Measurements from ENCODE around the gene TBX4. TPM values are rescaled to one million over a fixed set of nuclear protein-coding genes. Genes with fewer than 3 reads are reported as not detected.
"Not testable (repeated sequence)": the region's sequence is repeated elsewhere in the genome, so short reads cannot be mapped to it uniquely, and the experiment has no call there.

Gene TBX4
- total RNA-seq, 1 donor from 2014 or later = not detected

DNA sequence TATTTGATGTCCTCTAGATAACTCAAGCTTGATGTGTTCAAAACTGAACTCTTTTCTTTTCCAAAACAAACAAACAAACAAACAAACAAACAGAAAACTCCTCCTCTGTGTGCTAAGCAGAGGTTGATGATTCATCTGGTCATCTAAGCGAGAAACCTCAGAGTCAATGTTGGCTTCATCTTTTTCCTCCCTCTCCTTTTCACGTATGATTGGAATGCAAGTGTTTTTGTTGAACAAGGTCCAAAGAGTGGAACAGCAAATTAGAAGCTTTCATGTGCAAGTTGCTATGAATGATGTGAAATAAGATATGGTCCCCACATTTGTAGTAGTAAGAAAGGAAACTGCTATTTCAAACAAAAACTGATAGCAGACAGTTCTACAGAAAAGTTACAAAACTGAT, 52.5 kb downstream of the TBX4 start:
- Mint-ChIP-seq H3K9me3 (no peaks in the 10 kb centered on the region), H3K4me1 (no peaks in the 10 kb centered on the region), H3K36me3 (no peaks in the 10 kb centered on the region), H3K27me3 (ENCODE audit: insufficient read depth, low read depth) (no peaks in the 10 kb centered on the region), H3K4me3 (no peak overlapping the region), H3K27ac (no peak overlapping the region)
- no peak overlapping the region for H3K4me3 ChIP-seq
- H3K79me2 ChIP-seq (ENCODE audit: low read depth) = no peaks in the 10 kb centered on the region
- no peaks in the 10 kb centered on the region for H3K36me3 ChIP-seq
- TF ChIP-seq EZH2phosphoT487 (IDR thresholded peaks at IDR 0.05) = no peak
- no peak overlapping the region for H2AFZ ChIP-seq (replicated peaks)
- no peak overlapping the region for H3K9ac ChIP-seq
- no peaks in the 10 kb centered on the region for H3K4me1 ChIP-seq
- H3K27me3 ChIP-seq = no peaks in the 10 kb centered on the region
- H3K4me2 ChIP-seq = no peak overlapping the region
- H3F3A ChIP-seq (ENCODE audit: low read depth) = no peaks in the 10 kb centered on the region
- no peak overlapping the region for H3K27ac ChIP-seq
- DNase-seq (ENCODE audit: low spot score) = no peak
- no peaks in the 10 kb centered on the region for H4K20me1 ChIP-seq (ENCODE audit: low read depth)
- H3K9me3 ChIP-seq (ENCODE audit: low read depth) = no peaks in the 10 kb centered on the region

DNA sequence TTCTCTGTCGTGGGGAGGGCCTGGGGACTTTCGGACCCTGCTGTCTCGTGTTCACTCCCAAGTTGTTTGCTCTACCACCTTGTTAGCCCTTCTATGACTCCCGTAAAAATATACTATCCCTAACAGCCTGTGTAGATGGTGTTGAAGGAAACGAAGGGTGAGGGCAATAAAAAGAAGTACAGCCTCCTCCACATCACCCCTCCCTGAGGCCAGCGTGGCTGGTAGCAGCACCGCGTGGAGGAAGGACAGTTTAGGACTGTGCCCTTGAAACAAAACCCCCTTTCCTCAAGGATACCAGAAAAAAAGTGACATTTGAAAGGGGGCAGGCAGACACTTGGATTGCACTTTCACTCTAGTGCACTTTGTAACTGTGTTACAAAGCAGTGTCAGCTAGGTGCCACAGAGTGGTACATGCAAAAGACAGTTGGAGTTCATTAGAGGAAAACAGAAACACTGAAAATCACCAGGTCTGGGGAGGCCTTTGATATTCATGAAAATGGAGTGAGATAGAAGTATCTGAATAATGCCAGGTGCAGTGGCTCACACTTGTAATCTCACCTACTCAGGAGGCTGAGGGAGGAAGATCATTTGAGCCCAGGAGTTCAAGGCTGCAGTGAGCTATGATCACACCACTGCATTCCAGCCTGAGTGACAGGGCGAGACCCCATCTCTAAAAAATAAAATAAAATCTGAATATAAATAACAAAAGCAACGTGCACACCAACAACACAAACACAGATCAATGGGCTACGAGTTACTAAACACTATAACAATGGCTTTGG, 53.8 kb downstream of the TBX4 start:
- Histone ChIP-seq H3K27me3 (no peaks in the 10 kb centered on the region), H3F3A (ENCODE audit: low read depth) (no peaks in the 10 kb centered on the region), H4K20me1 (ENCODE audit: low read depth) (no peaks in the 10 kb centered on the region), H3K36me3 (no peaks in the 10 kb centered on the region), H3K4me2 (no peak overlapping the region), H3K9me3 (ENCODE audit: low read depth) (no peaks in the 10 kb centered on the region), H2AFZ (replicated peaks) (no peak overlapping the region), H3K4me1 (no peaks in the 10 kb centered on the region), H3K4me3 (no peak overlapping the region), H3K27ac (no peak overlapping the region), H3K9ac (no peak overlapping the region), H3K79me2 (ENCODE audit: low read depth) (no peaks in the 10 kb centered on the region)
- DNase-seq (ENCODE audit: low spot score) = no peak
- H3K27ac Mint-ChIP-seq = no peak overlapping the region
- H3K4me1 Mint-ChIP-seq = no peaks in the 10 kb centered on the region
- H3K27me3 Mint-ChIP-seq (ENCODE audit: insufficient read depth, low read depth) = no peaks in the 10 kb centered on the region
- no peaks in the 10 kb centered on the region for H3K9me3 Mint-ChIP-seq
- no peaks in the 10 kb centered on the region for H3K36me3 Mint-ChIP-seq
- TF ChIP-seq EZH2 (IDR thresholded peaks at IDR 0.05) (no peak), EZH2phosphoT487 (IDR thresholded peaks at IDR 0.05) (no peak)
- TF ChIP-seq, protein P1, sequence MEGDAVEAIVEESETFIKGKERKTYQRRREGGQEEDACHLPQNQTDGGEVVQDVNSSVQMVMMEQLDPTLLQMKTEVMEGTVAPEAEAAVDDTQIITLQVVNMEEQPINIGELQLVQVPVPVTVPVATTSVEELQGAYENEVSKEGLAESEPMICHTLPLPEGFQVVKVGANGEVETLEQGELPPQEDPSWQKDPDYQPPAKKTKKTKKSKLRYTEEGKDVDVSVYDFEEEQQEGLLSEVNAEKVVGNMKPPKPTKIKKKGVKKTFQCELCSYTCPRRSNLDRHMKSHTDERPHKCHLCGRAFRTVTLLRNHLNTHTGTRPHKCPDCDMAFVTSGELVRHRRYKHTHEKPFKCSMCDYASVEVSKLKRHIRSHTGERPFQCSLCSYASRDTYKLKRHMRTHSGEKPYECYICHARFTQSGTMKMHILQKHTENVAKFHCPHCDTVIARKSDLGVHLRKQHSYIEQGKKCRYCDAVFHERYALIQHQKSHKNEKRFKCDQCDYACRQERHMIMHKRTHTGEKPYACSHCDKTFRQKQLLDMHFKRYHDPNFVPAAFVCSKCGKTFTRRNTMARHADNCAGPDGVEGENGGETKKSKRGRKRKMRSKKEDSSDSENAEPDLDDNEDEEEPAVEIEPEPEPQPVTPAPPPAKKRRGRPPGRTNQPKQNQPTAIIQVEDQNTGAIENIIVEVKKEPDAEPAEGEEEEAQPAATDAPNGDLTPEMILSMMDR (IDR thresholded peaks at IDR 0.05) = no peak
- H3K4me3 Mint-ChIP-seq = no peak overlapping the region

DNA sequence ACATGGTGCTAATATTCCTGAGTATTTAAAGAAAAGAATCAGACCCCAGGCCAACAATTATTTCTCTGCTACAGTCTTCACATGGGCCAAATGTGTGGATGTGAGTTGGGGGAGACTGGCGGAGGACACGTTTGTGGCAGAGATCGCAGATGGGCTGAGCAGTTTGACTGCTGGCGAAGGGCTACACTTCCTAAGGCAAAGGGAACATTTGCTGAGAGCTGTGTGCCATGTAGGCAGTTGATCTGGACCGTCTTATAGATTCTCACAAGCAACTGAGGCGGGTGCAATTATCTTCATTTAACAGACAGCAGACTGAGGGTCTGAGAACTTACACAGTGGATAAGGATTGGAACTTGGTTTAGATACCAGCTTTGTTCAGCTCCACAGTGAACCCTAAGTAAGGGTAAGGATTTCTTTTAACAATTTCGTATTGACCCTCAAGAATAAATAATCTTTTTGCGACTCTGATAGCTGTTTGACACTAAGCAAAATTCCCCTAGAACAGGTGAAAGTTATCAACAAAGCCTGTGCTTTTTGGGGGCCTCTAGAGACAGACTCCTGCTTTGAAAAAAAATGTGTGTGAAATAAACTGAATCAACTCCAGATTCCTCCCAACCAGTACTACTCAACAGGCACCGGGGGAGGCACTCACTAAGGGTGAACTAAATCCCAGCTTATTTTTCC, 55.3 kb downstream of the TBX4 start:
- H3K4me3 Mint-ChIP-seq = no peak overlapping the region
- Histone ChIP-seq H3K9ac (no peak overlapping the region), H3K9me3 (ENCODE audit: low read depth) (no peaks in the 10 kb centered on the region), H3K4me1 (no peaks in the 10 kb centered on the region), H3K79me2 (ENCODE audit: low read depth) (no peaks in the 10 kb centered on the region), H3K4me3 (no peak overlapping the region), H3K27me3 (no peaks in the 10 kb centered on the region), H3K36me3 (no peaks in the 10 kb centered on the region), H3K27ac (no peak overlapping the region), H3K4me2 (no peak overlapping the region), H4K20me1 (ENCODE audit: low read depth) (no peaks in the 10 kb centered on the region), H3F3A (ENCODE audit: low read depth) (no peaks in the 10 kb centered on the region), H2AFZ (replicated peaks) (no peak overlapping the region)
- TF ChIP-seq EZH2phosphoT487 (IDR thresholded peaks at IDR 0.05) = no peak
- TF ChIP-seq, protein P1 (IDR thresholded peaks at IDR 0.05) = no peak
- H3K36me3 Mint-ChIP-seq = no peaks in the 10 kb centered on the region
- DNase-seq (ENCODE audit: low spot score) = no peak
- H3K27ac Mint-ChIP-seq = no peak overlapping the region
- no peaks in the 10 kb centered on the region for H3K27me3 Mint-ChIP-seq (ENCODE audit: insufficient read depth, low read depth)
- no peaks in the 10 kb centered on the region for H3K9me3 Mint-ChIP-seq
- H3K4me1 Mint-ChIP-seq = no peaks in the 10 kb centered on the region

DNA sequence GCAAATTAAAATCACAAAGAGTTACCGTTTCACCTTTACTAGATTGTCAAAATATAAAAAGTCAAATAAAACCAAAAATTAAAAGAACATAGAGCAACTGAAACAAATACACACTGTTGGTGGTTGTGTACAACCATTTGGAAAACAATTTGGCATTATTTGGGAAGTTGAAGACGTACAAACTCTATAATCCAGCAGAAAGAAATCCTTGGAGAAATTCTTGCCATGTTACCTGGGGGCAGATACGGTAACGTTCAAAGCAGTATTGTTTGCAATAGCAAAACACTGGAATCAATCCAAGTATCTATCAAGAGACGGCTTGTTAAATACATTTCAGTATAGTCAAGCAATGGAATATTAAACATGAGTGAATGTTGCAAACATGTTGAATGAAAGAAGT, 56.7 kb downstream of the TBX4 start:
- Histone ChIP-seq H3F3A (ENCODE audit: low read depth) (no peaks in the 10 kb centered on the region), H3K4me3 (no peak overlapping the region), H3K4me1 (no peaks in the 10 kb centered on the region), H4K20me1 (ENCODE audit: low read depth) (no peaks in the 10 kb centered on the region), H3K4me2 (no peak overlapping the region), H3K9me3 (ENCODE audit: low read depth) (no peaks in the 10 kb centered on the region), H3K27ac (no peak overlapping the region), H3K9ac (no peak overlapping the region), H2AFZ (replicated peaks) (no peak overlapping the region), H3K79me2 (ENCODE audit: low read depth) (no peaks in the 10 kb centered on the region), H3K27me3 (no peaks in the 10 kb centered on the region), H3K36me3 (no peaks in the 10 kb centered on the region)
- TF ChIP-seq EZH2phosphoT487 (IDR thresholded peaks at IDR 0.05) (no peak), EZH2 (IDR thresholded peaks at IDR 0.05) (no peak)
- TF ChIP-seq, protein P1 (IDR thresholded peaks at IDR 0.05) = no peak
- Mint-ChIP-seq H3K27me3 (ENCODE audit: insufficient read depth, low read depth) (no peaks in the 10 kb centered on the region), H3K4me1 (no peaks in the 10 kb centered on the region), H3K36me3 (no peaks in the 10 kb centered on the region), H3K9me3 (no peaks in the 10 kb centered on the region), H3K27ac (no peak overlapping the region), H3K4me3 (no peak overlapping the region)
- no peak for DNase-seq (ENCODE audit: low spot score)

DNA sequence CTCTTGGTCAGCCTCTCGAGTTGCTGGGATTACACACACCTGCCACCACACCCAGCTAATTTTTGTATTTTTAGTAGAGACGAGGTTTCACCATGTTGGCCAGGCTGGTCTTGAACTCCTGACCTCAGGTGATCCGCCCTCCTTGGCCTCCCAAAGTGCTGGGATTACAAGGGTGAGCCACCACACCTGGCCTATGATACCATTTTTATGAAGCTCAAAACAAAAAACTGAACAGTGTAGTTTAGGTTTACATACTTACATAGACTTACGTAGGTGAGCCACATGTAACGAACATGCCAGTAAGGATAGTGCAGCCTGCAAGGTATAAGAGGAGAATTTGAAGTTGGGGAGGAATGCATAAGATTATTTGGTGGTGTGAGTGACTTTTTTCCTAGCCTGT, 57.2 kb downstream of the TBX4 start:
- not testable (repeated sequence) for H3K9me3 Mint-ChIP-seq; H3K79me2 ChIP-seq (ENCODE audit: low read depth); H3K4me2 ChIP-seq; H3K4me1 ChIP-seq; H3K9ac ChIP-seq; H2AFZ ChIP-seq (replicated peaks); H3K4me1 Mint-ChIP-seq; H3K27ac ChIP-seq; H3K9me3 ChIP-seq (ENCODE audit: low read depth); H3K36me3 ChIP-seq; DNase-seq (ENCODE audit: low spot score); H3K36me3 Mint-ChIP-seq; H3K27me3 ChIP-seq; H3K27ac Mint-ChIP-seq; H3K4me3 ChIP-seq; H3K4me3 Mint-ChIP-seq; H3F3A ChIP-seq (ENCODE audit: low read depth); H3K27me3 Mint-ChIP-seq (ENCODE audit: insufficient read depth, low read depth); H4K20me1 ChIP-seq (ENCODE audit: low read depth)
